HCT116 (cell line): ENCODE results near the gene BRSK1. TPM values are rescaled to one million over a fixed set of nuclear protein-coding genes. Genes with fewer than 3 reads are reported as not detected.

Experiments used
- ATAC-seq: fragments of 200-7000 bp; cut with Tn5 transposase; 2 replicates; pipeline ENCODE4 v1.9.1; 2020; ENCODE audit warnings: mild to moderate bottlenecking, moderate library complexity
- BruUV-seq: library from RNA; stranded (reverse); fragments of 400-500 nt; replicated peaks from 2 replicates; lab custom pipeline; 2021; lab: Mats Ljungman, UMichigan
- CTCF ChIA-PET: fragments of 300-600 bp; sonication (Branson Sonifier 250); formaldehyde crosslinking; loops from one replicate; lab custom pipeline; 2021; ENCODE audit warnings: antibody characterized with exemption; lab: Charles Lee
- POLR2A ChIA-PET: fragments of 300-600, 350-600 bp; sonication (Branson Sonifier 250); formaldehyde crosslinking; loops from one replicate; lab custom pipeline; 2021; ENCODE audit warnings: antibody characterized with exemption; lab: Charles Lee
- RAD21 ChIA-PET, 2 experiments: fragments of 300-600 bp; sonication (Branson Sonifier 250); formaldehyde crosslinking; loops; one replicate each; lab custom pipeline; 2023; ENCODE audit warnings: low total read pairs in 2 of 2; ENCODE audit not compliant: uncharacterized antibody in 2 of 2, unreplicated experiment in 2 of 2, low non-redundant PET in 1 of 2; lab: Charles Lee
- DNase-seq: peaks from one replicate; pipeline ENCODE4 v3.0.0-alpha.2; 2010; ENCODE audit warnings: low read depth, low spot score
- H2AFZ ChIP-seq: fragments of 200-600 bp; shearing (Covaris generic), sonication (generic); 2 replicates; pipeline ENCODE4 v1.6.1; 2017; ENCODE audit warnings: low read depth, mixed run types, mixed read lengths, antibody characterized with exemption, low read length; ENCODE audit not compliant: poor library complexity, severe bottlenecking
- H3K27ac ChIP-seq: 2 replicates; pipeline ENCODE4 v1.5.1; 2012; ENCODE audit warnings: low read depth, low read length
- H3K27me3 ChIP-seq: fragments of 200-600 bp; sonication (generic); 2 replicates; pipeline ENCODE4 v1.6.1; 2016; ENCODE audit warnings: mixed run types, low read length, mixed read lengths; ENCODE audit not compliant: insufficient read depth
- H3K36me3 ChIP-seq, 2 experiments: fragments of 200-500 bp in 1 of 2; fragments of 200-600 bp in 1 of 2; sonication (Bioruptor generic) in 1 of 2; sonication (generic) in 1 of 2; 2 replicates each; pipeline versions ENCODE4 v1.5.1 to v1.6.1; 2014 to 2016; ENCODE audit warnings: low read length in 2 of 2, inconsistent platforms in 1 of 2, mixed read lengths in 1 of 2, mixed run types in 1 of 2; ENCODE audit not compliant: insufficient read depth in 2 of 2, control insufficient read depth in 1 of 2
- H3K4me1 ChIP-seq, 2 experiments: fragments of 200-600 bp in 1 of 2; sonication (generic) in 1 of 2; 2 replicates each; pipeline versions ENCODE4 v1.5.1 to v1.6.1; 2012 to 2017; ENCODE audit warnings: low read length in 2 of 2, inconsistent platforms in 1 of 2, mild to moderate bottlenecking in 1 of 2, mixed read lengths in 1 of 2, mixed run types in 1 of 2, moderate library complexity in 1 of 2; ENCODE audit not compliant: insufficient read depth in 2 of 2, control insufficient read depth in 1 of 2
- H3K4me2 ChIP-seq: fragments of 200-600 bp; sonication (generic); 2 replicates; pipeline ENCODE4 v1.6.1; 2017; ENCODE audit warnings: mixed run types, low read length, mixed read lengths
- H3K4me3 ChIP-seq, 2 experiments: fragments of 200-600 bp in 1 of 2; sonication (generic) in 1 of 2; replicated peaks in 1 of 2; 2 replicates each; pipeline ENCODE4 v1.5.1; 2011 to 2016; ENCODE audit warnings: low read length in 2 of 2, control low read depth in 1 of 2, low read depth in 1 of 2, mild to moderate bottlenecking in 1 of 2, mixed read lengths in 1 of 2, mixed run types in 1 of 2
- H3K79me2 ChIP-seq: fragments of 200-600 bp; sonication (generic); 2 replicates; pipeline ENCODE4 v1.6.1; 2017; ENCODE audit warnings: mild to moderate bottlenecking, mixed run types, low read length, moderate library complexity, mixed read lengths; ENCODE audit not compliant: insufficient read depth
- H3K9ac ChIP-seq: fragments of 200-600 bp; sonication (generic); 2 replicates; pipeline ENCODE4 v1.6.1; 2016; ENCODE audit warnings: low read length, mixed read lengths
- H3K9me2 ChIP-seq: fragments of 200-600 bp; sonication (generic), shearing (Covaris generic); 2 replicates; pipeline ENCODE4 v1.6.1; 2017; ENCODE audit warnings: mixed run types, mild to moderate bottlenecking, moderate library complexity; ENCODE audit not compliant: insufficient read depth
- H3K9me3 ChIP-seq, 2 experiments: fragments of 200-500 bp in 1 of 2; fragments of 200-600 bp in 1 of 2; sonication (Bioruptor generic) in 1 of 2; sonication (generic) in 1 of 2; 2 replicates each; pipeline ENCODE4 v1.6.1; 2014 to 2017; ENCODE audit warnings: low read length in 2 of 2, mixed read lengths in 2 of 2, inconsistent platforms in 1 of 2, low read depth in 1 of 2, mild to moderate bottlenecking in 1 of 2, mixed run types in 1 of 2, moderate library complexity in 1 of 2; ENCODE audit not compliant: control insufficient read depth in 1 of 2, insufficient read depth in 1 of 2
- H4K20me1 ChIP-seq: fragments of 200-600 bp; sonication (generic), shearing (Covaris generic); 2 replicates; pipeline ENCODE4 v1.6.1; 2017; ENCODE audit warnings: mixed run types, mild to moderate bottlenecking, moderate library complexity; ENCODE audit not compliant: insufficient read depth
- ATF3 ChIP-seq: IDR thresholded peaks from 2 replicates; pipeline ENCODE4 v1.6.1; 2012
- CBX3 ChIP-seq: IDR thresholded peaks from 2 replicates; pipeline ENCODE4 v1.6.1; 2012; ENCODE audit warnings: low read depth
- CTCF ChIP-seq, 3 experiments: fragments of 200-600 bp in 1 of 3; sonication (generic) in 1 of 3; IDR thresholded peaks in 2 of 3; conservative IDR thresholded peaks in 1 of 3; 2 replicates each; pipeline ENCODE4 v1.5.1; 2012 to 2017; ENCODE audit warnings: low read depth in 2 of 3, low read length in 2 of 3, antibody characterized with exemption in 1 of 3, borderline replicate concordance in 1 of 3, control low read depth in 1 of 3, mild to moderate bottlenecking in 1 of 3, mixed read lengths in 1 of 3, mixed run types in 1 of 3, moderate library complexity in 1 of 3; ENCODE audit not compliant: insufficient read depth in 1 of 3
- ELF1 ChIP-seq: IDR thresholded peaks from 2 replicates; pipeline ENCODE4 v1.6.1; 2012; ENCODE audit warnings: low read depth, borderline replicate concordance
- FOSL1 ChIP-seq: IDR thresholded peaks from 2 replicates; pipeline ENCODE4 v1.6.1; 2012; ENCODE audit warnings: low read depth
- MAX ChIP-seq: IDR thresholded peaks from 2 replicates; pipeline ENCODE4 v1.6.1; 2012
- POLR2AphosphoS5 ChIP-seq: IDR thresholded peaks from 2 replicates; pipeline ENCODE4 v1.6.1; 2011; ENCODE audit warnings: mild to moderate bottlenecking, low read depth, low read length, moderate library complexity
- RAD21 ChIP-seq: IDR thresholded peaks from 2 replicates; pipeline ENCODE4 v1.6.1; 2012; ENCODE audit warnings: low read depth, mild to moderate bottlenecking
- REST ChIP-seq: IDR thresholded peaks from 2 replicates; pipeline ENCODE4 v1.6.1; 2012; ENCODE audit warnings: low read depth
- SIN3A ChIP-seq: IDR thresholded peaks from 2 replicates; pipeline ENCODE4 v1.6.1; 2012; ENCODE audit warnings: low read depth
- SRF ChIP-seq: IDR thresholded peaks from 2 replicates; pipeline ENCODE4 v1.6.1; 2012; ENCODE audit warnings: low read depth
- ZFX ChIP-seq: fragments of 450-650 bp; IDR thresholded peaks from 2 replicates; pipeline ENCODE4 v1.6.1; 2017
- intact Hi-C: fragments of 100-400 bp; cut with micrococcal nuclease; formaldehyde crosslinking; loops from 2 replicates; pipeline ENCODE4 v1.10.0; 2022
- total RNA-seq: library from RNA; stranded (reverse); gene quantifications from one replicate; pipeline ENCODE4 v1.2.1, GENCODE V29; 2021; ENCODE audit not compliant: unreplicated experiment

The BRSK1 gene
- total RNA-seq, 1 experiment from 2014 or later = 33.3 TPM

GRCh38 chr19:55304279-55304978, 20.6 kb downstream of the BRSK1 start:
- H3K4me3 ChIP-seq = no peak overlapping the region
- DNase-seq (no peak), ATAC-seq (peak; percentile 63)
- H3K36me3 ChIP-seq = peaks cover 13 to 17% of the 10 kb centered on the region in 2 experiments; a peak in 3 of 4 replicates
- no TSS peak for BruUV-seq
- H3K9me3 ChIP-seq = no peaks in the 10 kb centered on the region
- intact Hi-C loops = loop anchor here (5.0 kb wide), 1 partner anchor 78 kb away; the partner anchor contains the start of gene TMEM238
- H3K4me1 ChIP-seq = peaks cover 0 to 7% of the 10 kb centered on the region in 2 experiments; a peak in 1 of 4 replicates
- no peaks in the 10 kb centered on the region for H4K20me1 ChIP-seq
- TF ChIP-seq SIN3A = no peak
- TF ChIP-seq MAX = no peak
- TF ChIP-seq ATF3 = no peak
- TF ChIP-seq RAD21 = no peak
- no peak for TF ChIP-seq SRF
- no peak for TF ChIP-seq FOSL1
- TF ChIP-seq ZFX = no peak
- no peak overlapping the region for H3K4me2 ChIP-seq
- CTCF ChIA-PET = no interaction called here
- POLR2A ChIA-PET = no interaction called here
- no peaks in the 10 kb centered on the region for H3K79me2 ChIP-seq
- H3K9me2 ChIP-seq = no peaks in the 10 kb centered on the region
- H3K27ac ChIP-seq = no peak overlapping the region
- RAD21 ChIA-PET = no interaction called here
- no peak overlapping the region for H3K9ac ChIP-seq
- no peaks in the 10 kb centered on the region for H3K27me3 ChIP-seq
- no peak overlapping the region for H2AFZ ChIP-seq

- peak; percentile 37 for ATAC-seq
- POLR2A ChIA-PET = no interaction called here
- H3K9ac ChIP-seq = no peak overlapping the region
- TF ChIP-seq CTCF (IDR thresholded peaks at IDR 0.05 in 2 of 3, conservative IDR thresholded peaks at IDR 0.05 in 1 of 3; ENCODE audit: borderline replicate concordance in 1 of 3, insufficient read depth in 1 of 3, low read depth in 2 of 3, low read length in 2 of 3) = no peak
- no peak for TF ChIP-seq POLR2AphosphoS5
- TF ChIP-seq SRF = no peak
- TF ChIP-seq RAD21 = no peak
- TF ChIP-seq CBX3 = no peak
- no peak for TF ChIP-seq REST
- no peak for TF ChIP-seq ELF1
These were observed 21.2 kb downstream of the BRSK1 start for GRCh38 chr19:55304980-55305379.

More at GRCh38 chr19:55304980-55305379, 21.2 kb downstream of the BRSK1 start:
- no peak for DNase-seq
- Histone ChIP-seq H3K27ac (no peak overlapping the region), H3K9me3 (no peaks in the 10 kb centered on the region), H3K4me1 (peaks cover 0 to 7% of the 10 kb centered on the region in 2 experiments; a peak in 1 of 4 replicates), H3K36me3 (peaks cover 13 to 19% of the 10 kb centered on the region in 2 experiments; a peak in 3 of 4 replicates), H3K79me2 (no peaks in the 10 kb centered on the region), H3K4me3 (no peak overlapping the region), H2AFZ (no peak overlapping the region), H4K20me1 (no peaks in the 10 kb centered on the region), H3K9me2 (no peaks in the 10 kb centered on the region), H3K27me3 (no peaks in the 10 kb centered on the region), H3K4me2 (no peak overlapping the region)
- intact Hi-C loops = loop anchor here (5.0 kb wide), 1 partner anchor 77 kb away; the partner anchor contains the start of gene TMEM238
- BruUV-seq = no TSS peak
- ChIA-PET CTCF (no interaction called here), RAD21 (no interaction called here)
